Central memory CD4-positive, alpha-beta T cell (primary cell): Measurements from ENCODE around the gene LRRC55.

Experiments
- DNase-seq: peaks from one replicate; pipeline ENCODE4 v3.0.0; 2022
- total RNA-seq, 3 experiments: gene quantifications; one replicate each; lab custom pipeline; 2026; lab: John Stamatoyannopoulos, UW

The LRRC55 gene
- total RNA-seq: 0 reads per million in 3 experiments

DNA sequence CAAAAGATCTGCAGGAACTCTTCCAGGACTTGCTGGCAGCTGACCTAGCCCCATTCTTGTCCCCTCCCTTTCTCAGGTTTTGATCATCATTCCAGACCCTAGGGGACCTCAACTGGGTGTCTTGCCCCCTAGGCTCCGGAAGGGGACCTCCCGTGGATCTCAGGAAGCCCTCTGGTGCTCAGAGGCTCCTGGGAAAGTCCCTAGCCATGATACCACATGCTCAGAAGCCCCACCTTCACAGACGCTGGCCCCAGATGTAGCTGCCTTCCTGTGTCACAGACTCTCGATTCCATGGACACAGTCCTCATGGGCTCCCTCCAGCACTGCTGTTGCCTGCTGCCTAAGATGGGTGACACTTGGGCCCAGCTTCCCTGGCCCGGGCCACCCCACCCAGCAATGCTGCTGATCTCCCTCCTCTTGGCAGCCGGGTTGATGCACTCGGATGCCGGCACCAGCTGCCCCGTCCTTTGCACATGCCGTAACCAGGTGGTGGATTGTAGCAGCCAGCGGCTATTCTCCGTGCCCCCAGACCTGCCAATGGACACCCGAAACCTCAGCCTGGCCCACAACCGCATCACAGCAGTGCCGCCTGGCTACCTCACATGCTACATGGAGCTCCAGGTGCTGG is at the start of gene LRRC55:
LRRC55 (plus strand) TSS at position 276 of the 628 bp plus-strand sequence; CDS start at position 346, 70 bp downstream.
- no peak for DNase-seq

GRCh38 chr11:57133366-57134038 is 48.3 kb upstream of the LRRC55 start:
- no peak for DNase-seq

GRCh38 chr11:57134284-57134683 is 47.5 kb upstream of the LRRC55 start:
- DNase-seq: no peak

GRCh38 chr11:57135020-57135751 is 46.6 kb upstream of the LRRC55 start:
- DNase-seq: no peak

GRCh38 chr11:57140568-57140967 is 41.2 kb upstream of the LRRC55 start:
- no peak for DNase-seq

DNA sequence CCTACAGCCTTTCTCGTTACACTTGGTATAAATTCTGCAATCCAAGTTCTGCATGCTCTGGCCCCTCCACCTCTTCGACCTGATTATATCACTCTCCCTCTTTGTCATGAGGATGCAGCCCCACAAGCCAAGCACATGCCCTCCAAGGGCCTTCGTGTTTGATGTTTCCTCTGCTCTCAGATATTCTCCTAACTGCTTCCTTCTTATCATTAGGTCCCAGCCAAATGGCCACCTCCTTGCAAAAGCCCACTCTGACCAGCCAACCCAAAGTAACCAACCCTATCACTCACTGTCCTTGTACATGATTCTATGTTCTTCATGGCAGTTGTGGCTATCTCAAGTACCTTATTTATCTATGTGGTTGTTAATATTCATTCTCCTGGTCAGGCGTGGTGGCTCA is 38.3 kb upstream of the LRRC55 start:
- DNase-seq: no peak

GRCh38 chr11:57144075-57144474 is 37.7 kb upstream of the LRRC55 start:
- DNase-seq: no peak

DNA sequence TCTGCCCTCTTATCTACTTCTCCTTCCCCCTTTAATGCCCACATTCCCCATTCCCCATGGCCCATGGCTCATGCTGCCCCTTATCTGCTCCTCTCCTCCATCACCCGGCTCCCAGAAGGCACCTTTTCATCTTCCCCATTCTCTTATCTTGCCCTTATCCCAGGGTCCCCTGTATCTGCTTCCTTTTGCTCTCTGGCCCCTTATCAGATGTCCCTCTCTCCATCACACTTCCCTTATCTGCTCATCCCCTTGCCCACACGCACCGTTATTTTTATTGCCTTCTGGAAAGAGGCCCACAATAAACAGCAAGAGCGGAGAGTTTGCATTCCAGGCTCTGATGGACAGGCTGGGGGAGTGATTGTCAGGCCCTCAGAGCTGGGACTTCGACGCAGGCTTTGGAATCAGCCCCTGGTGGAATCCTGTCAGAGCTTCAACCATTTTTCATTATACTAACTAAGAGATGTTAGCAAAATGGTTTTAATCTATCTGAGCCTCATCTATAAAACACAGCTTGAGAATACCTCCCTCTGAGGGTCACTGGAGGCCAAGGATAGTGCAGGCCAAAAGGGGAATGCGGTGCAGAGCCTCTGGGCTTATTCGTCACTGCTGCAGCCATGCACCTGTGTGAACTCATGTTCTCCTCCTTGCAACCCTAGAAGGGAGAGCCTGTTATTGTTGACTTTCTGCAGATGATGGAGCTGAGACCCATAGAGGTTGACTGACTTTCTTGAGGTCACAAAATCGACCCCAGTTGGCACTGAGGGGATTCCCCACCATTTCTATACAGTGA is 37.0 kb upstream of the LRRC55 start:
- no peak for DNase-seq

GRCh38 chr11:57146301-57146700 is 35.5 kb upstream of the LRRC55 start:
- no peak for DNase-seq

DNA sequence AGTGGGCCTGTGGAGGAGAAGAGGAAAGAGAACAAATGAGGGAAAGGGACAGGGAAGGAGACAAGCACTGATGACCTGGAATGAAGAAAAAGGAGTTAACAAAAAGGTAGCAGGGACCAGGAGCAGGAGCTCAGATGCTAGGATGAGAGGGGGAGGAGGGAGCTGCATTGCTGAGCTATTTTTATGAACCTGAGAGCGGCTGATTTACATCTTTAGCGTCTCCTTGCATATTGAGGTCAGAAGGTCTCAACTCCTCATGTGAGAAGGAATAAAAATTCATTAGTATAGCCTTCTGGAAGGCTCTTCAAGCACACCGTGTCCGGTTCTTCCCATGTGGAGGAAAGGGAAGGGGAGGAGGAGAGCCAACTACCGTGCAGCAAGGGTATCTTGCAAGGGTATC is 33.1 kb upstream of the LRRC55 start:
- DNase-seq: no peak

DNA sequence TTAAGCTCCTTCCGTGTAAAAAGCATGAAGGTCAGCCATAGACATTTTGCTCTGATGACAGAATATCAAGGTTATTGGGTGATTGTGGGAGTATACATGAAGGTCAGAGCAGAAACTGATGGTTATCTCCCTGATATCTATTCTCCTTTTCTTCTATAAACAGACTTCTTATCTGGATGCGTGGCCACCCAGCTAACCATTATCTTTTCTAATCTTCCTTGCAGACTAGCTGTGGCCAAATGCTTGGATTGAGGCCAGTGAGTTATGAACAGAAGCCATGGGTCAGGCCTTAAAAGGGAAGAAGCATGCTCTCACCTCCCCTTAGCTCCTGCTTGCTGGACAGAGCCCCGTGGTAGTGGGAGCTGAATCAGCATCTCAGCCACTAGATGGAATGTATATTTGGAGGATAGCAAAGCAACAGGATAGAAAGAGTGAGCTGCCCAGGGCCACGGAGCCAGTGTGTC is 31.3 kb upstream of the LRRC55 start:
- DNase-seq: no peak

DNA sequence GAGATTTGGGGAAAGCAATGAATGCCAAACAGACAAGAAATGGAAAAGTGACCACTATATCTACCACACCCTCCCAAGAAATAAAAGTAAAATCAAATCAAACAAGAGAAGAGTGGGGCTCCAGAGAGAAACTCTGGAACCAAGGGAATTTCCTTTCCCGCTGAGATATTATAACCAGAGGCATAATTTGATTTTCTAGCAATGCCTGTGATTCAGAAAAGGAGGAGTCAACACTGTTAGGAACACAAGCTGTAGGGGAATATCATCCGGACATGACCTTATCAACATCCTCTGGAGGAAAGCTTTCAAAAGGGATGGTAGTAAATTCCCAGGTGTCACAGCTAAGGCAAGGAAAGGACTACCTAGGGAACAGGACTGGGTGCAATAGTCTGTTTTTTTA is 29.6 kb upstream of the LRRC55 start:
- no peak for DNase-seq

DNA sequence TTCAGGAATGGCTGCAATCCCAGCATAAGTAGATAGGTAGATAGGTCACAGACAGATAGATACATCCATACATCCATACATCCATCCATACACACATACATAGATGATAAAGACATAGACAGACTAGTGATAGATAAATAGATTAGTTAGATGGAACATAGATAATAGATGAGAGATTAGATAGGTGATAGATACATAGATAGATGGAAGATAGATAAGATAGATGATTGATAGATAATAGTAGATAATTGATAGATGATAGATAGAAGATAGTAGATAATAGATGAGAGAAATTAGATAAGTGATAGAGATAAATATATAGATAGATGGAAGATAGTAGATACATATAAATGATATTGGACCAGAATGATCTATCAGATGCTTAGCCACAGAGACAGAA is 28.3 kb upstream of the LRRC55 start:
- no peak for DNase-seq

DNA sequence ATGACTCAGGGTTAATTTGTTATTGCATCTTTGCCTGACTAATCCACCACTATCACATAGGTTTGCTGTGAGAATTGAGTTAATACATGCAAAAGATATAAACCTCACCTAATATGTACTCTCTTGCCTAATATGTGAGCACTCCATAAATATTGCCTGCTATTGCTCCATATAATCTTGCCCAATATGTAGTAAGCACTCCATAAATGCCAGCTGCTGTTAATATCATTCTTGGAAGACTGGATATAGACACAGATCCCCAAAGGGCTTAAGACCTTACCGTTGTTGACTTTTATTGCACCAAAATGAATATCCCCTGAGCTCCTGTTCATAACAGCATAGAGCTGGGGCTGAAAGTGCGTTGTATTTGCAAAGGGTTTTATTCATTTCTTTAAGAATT is 27.0 kb upstream of the LRRC55 start:
- no peak for DNase-seq

DNA sequence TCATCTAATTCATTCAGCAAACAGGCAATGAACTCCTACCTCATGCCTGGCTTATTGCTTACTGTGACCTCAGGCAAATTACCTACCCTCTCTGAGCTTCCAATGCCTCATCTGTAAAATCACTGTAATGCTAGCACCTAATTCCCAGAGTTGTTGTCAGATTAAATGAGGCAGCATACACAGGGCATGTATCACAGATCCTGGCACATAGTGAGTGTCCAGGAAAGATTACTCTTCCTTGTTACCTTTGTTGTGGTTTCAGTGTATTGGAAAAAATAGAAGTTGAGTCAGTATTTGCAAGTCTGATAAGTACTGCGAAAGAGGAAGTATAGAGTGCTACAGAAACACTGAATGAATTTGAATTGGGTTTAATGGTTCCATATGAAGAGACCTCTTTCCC is 26.4 kb upstream of the LRRC55 start:
- DNase-seq: no peak

- no peak for DNase-seq
Measured at GRCh38 chr11:57155838-57156607, 25.7 kb upstream of the LRRC55 start.

DNA sequence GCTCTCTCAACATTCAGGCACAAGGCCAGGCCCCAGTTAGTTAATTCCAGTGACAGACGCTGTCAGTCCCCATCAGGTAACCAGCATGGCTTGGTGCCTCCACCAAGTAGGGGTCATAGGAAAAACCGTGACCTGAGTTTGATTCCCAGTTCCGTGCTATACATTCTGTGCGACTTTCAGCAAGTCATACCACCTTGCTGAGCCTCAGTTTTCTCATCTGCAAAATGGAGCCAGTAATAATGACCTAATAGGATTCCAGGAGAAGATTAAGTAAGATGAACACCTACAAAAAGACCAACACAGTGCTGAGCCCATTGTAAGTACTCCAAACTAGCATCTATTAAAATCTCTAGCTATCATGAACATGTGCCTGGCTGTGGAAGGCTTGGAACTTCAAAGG is 24.8 kb upstream of the LRRC55 start:
- no peak for DNase-seq

GRCh38 chr11:57157624-57158023 is 24.1 kb upstream of the LRRC55 start:
- no peak for DNase-seq

DNA sequence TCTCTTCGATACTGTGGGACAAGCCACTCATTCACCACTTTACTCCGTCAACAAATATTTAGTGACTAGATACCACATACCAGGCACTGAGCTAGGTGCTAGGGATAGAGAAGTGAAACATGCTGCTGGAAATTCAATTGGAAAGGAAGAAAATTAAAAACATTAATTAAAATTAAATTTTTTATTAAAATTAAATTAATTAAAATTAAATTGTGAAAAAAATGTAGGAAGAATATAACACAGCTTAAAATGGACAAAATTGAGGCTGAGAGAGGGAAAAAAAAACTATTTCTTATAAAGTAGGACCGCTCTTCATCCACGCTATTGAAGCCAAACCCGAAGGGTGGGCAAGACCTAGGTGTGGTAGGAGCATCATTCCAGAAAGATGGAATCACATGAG is 23.6 kb upstream of the LRRC55 start:
- no peak for DNase-seq

GRCh38 chr11:57158599-57158998 is 23.2 kb upstream of the LRRC55 start:
- no peak for DNase-seq

- no peak for DNase-seq
Measured at GRCh38 chr11:57160665-57161064, 21.1 kb upstream of the LRRC55 start.

DNA sequence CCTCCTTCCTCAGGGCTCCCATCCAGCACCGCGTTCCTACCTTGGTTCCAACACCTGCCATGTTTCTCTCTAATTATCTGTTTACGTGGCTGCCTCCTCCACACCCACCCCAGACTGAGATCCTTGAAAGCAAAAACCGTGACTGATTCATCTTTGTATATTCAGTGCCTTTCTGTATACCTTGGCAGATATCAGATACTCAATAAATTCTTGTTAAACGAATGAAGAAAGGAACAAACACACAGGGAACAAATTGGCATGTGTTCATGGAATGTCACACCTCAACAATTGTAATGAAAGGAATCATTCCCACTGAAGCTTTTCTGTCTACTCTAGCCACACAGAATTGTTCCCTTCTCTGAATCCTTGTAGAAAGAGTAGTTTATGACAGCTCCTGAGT is 20.4 kb upstream of the LRRC55 start:
- DNase-seq: no peak
